ENCODE measurements around the gene KCTD15. TPM values are rescaled to one million over a fixed set of nuclear protein-coding genes. Genes with fewer than 3 reads are reported as not detected.

KCTD15 gene
- total and polyA plus RNA-seq, 2 donors (not counting 1 experiment from before 2014, with no cell fraction given): 0.54 to 0.81 TPM

DNA sequence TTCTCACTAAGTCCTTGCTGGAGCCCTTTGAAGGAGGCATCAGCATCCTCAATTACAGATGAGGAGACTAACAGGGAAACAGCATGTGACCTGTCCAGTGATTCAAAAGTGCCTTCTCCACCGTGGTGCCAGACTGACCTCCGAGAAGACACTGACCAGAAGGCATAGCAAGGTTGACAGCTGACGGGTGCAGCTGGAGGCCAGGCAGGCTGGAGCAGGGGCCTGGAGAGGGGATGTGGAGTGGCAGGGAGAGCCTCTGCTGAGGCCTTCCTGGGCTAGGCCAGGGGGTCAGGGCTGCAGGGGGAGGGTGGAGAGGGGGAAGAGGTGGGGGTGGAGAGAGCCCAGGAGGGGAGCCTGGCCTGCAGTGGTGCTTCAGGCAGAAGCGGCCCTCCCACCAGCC, 66.3 kb downstream of the KCTD15 start:
- no peak overlapping the region for H3K4me2 ChIP-seq (replicated peaks; ENCODE audit: low read depth, low read length, poor library complexity, severe bottlenecking)
- intact Hi-C loops (cut with micrococcal nuclease): no loop called here

DNA sequence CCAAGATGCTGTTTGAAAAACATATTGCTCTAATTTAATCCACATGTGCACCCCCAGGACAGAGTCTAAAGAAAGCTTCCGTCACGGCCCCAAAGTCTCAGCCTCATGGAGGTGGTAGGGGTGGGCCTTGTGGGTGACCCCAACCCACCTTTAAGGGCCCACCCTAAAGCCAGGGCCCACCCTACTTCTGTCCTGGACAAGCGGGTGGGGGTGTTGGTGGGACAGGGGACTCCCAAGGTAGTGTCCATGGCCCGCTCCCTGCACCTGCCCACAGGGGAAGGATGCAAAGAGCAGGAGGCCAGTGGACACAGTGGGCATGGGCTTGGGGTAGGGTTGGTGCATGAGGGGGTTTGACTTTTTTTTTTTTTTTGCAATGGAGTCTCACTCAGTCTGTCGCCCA, 66.8 kb downstream of the KCTD15 start:
- TF ChIP-seq, protein P1, sequence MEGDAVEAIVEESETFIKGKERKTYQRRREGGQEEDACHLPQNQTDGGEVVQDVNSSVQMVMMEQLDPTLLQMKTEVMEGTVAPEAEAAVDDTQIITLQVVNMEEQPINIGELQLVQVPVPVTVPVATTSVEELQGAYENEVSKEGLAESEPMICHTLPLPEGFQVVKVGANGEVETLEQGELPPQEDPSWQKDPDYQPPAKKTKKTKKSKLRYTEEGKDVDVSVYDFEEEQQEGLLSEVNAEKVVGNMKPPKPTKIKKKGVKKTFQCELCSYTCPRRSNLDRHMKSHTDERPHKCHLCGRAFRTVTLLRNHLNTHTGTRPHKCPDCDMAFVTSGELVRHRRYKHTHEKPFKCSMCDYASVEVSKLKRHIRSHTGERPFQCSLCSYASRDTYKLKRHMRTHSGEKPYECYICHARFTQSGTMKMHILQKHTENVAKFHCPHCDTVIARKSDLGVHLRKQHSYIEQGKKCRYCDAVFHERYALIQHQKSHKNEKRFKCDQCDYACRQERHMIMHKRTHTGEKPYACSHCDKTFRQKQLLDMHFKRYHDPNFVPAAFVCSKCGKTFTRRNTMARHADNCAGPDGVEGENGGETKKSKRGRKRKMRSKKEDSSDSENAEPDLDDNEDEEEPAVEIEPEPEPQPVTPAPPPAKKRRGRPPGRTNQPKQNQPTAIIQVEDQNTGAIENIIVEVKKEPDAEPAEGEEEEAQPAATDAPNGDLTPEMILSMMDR (IDR thresholded peaks at IDR 0.05): no peak
- no peak for TF ChIP-seq EZH2 (IDR thresholded peaks at IDR 0.05; ENCODE audit: borderline replicate concordance, insufficient read depth, low read depth, low read length, poor library complexity, severe bottlenecking)
- H3K27ac Mint-ChIP-seq: no peak overlapping the region
- DNase-seq: no peak
- Histone ChIP-seq H3K4me1 (ENCODE audit: control insufficient read depth in 2 of 2, insufficient read depth in 2 of 2, low read length in 2 of 2) (no peaks in the 10 kb centered on the region), H3K9me3 (ENCODE audit: control extremely low read depth in 1 of 3, control insufficient read depth in 2 of 3, insufficient read depth in 1 of 3, low read length in 2 of 3) (peaks cover 0 to 5% (median 0%) of the 10 kb centered on the region in 3 donors), H3K79me2 (ENCODE audit: control insufficient read depth, insufficient read depth, low read length) (no peaks in the 10 kb centered on the region), H4K20me1 (ENCODE audit: control insufficient read depth, insufficient read depth, low read length, poor library complexity, severe bottlenecking) (no peaks in the 10 kb centered on the region), H3K27ac (ENCODE audit: low read length in 2 of 2) (no peak overlapping the region), H3K4me3 (ENCODE audit: control extremely low read depth in 1 of 5, extremely low read depth in 1 of 5, insufficient read depth in 1 of 5, low read depth in 2 of 5, low read length in 4 of 5) (no peak overlapping the region), H3K36me3 (replicated peaks in 1 of 2; ENCODE audit: control extremely low read depth in 1 of 2, control insufficient read depth in 1 of 2, extremely low read depth in 1 of 2, insufficient read depth in 2 of 2, low read length in 1 of 2) (no peaks in the 10 kb centered on the region), H3K4me2 (replicated peaks; ENCODE audit: low read depth, low read length, poor library complexity, severe bottlenecking) (no peak overlapping the region), H2AFZ (ENCODE audit: insufficient read depth, low read depth, low read length, poor library complexity, severe bottlenecking) (no peak overlapping the region), H3K9ac (ENCODE audit: low read length) (no peak overlapping the region), H3K27me3 (replicated peaks in 1 of 4; ENCODE audit: control extremely low read depth in 1 of 4, control insufficient read depth in 3 of 4, insufficient read depth in 4 of 4, low read length in 3 of 4) (peaks cover 0 to 2% (median 0%) of the 10 kb centered on the region in 4 experiments)
- ChIA-PET CTCF (no interaction called here), POLR2A (no interaction called here)
- intact Hi-C loops (cut with micrococcal nuclease): no loop called here
- no peaks in the 10 kb centered on the region for H3K4me1 Mint-ChIP-seq
- H3K4me3 Mint-ChIP-seq: no peak overlapping the region
- WGBS (ENCODE audit: insufficient coverage): 94% methylated on average over 2 of the region's 5 CpGs
- peaks cover 7% of the 10 kb centered on the region for H3K27me3 Mint-ChIP-seq
- no peak for ATAC-seq (ENCODE audit: low read depth)
- H3K9me3 Mint-ChIP-seq (ENCODE audit: insufficient read depth): no peaks in the 10 kb centered on the region

More for the DNA sequence above, 66.3 kb downstream of the KCTD15 start:
- Histone ChIP-seq H3K27me3 (replicated peaks in 1 of 4; ENCODE audit: control extremely low read depth in 1 of 4, control insufficient read depth in 3 of 4, insufficient read depth in 4 of 4, low read length in 3 of 4) (no peaks in the 10 kb centered on the region), H3K27ac (ENCODE audit: low read length in 2 of 2) (no peak overlapping the region), H3K9ac (ENCODE audit: low read length) (no peak overlapping the region), H3K4me3 (ENCODE audit: control extremely low read depth in 1 of 5, extremely low read depth in 1 of 5, insufficient read depth in 1 of 5, low read depth in 2 of 5, low read length in 4 of 5) (no peak overlapping the region), H3K4me1 (ENCODE audit: control insufficient read depth in 2 of 2, insufficient read depth in 2 of 2, low read length in 2 of 2) (no peaks in the 10 kb centered on the region), H3K9me3 (ENCODE audit: control extremely low read depth in 1 of 3, control insufficient read depth in 2 of 3, insufficient read depth in 1 of 3, low read length in 2 of 3) (peaks cover 0 to 5% (median 0%) of the 10 kb centered on the region in 3 donors), H3K79me2 (ENCODE audit: control insufficient read depth, insufficient read depth, low read length) (no peaks in the 10 kb centered on the region), H3K36me3 (replicated peaks in 1 of 2; ENCODE audit: control extremely low read depth in 1 of 2, control insufficient read depth in 1 of 2, extremely low read depth in 1 of 2, insufficient read depth in 2 of 2, low read length in 1 of 2) (no peaks in the 10 kb centered on the region), H4K20me1 (ENCODE audit: control insufficient read depth, insufficient read depth, low read length, poor library complexity, severe bottlenecking) (no peaks in the 10 kb centered on the region), H2AFZ (ENCODE audit: insufficient read depth, low read depth, low read length, poor library complexity, severe bottlenecking) (no peak overlapping the region)
- TF ChIP-seq EZH2 (IDR thresholded peaks at IDR 0.05; ENCODE audit: borderline replicate concordance, insufficient read depth, low read depth, low read length, poor library complexity, severe bottlenecking): no peak
- DNase-seq (no peak), ATAC-seq (ENCODE audit: low read depth) (no peak)
- H3K4me1 Mint-ChIP-seq: no peaks in the 10 kb centered on the region
- WGBS (ENCODE audit: insufficient coverage): 85% methylated on average over 3 of the region's 4 CpGs
- no peak overlapping the region for H3K27ac Mint-ChIP-seq
- H3K27me3 Mint-ChIP-seq: peaks cover 7% of the 10 kb centered on the region
- ChIA-PET POLR2A (no interaction called here), CTCF (no interaction called here)
- H3K4me3 Mint-ChIP-seq: no peak overlapping the region
- no peaks in the 10 kb centered on the region for H3K9me3 Mint-ChIP-seq (ENCODE audit: insufficient read depth)
